K562 (cell line): ENCODE data around the gene MARCHF11. TPM values are rescaled to one million over a fixed set of nuclear protein-coding genes. Genes with fewer than 3 reads are reported as not detected.

Experiments used
- BRCA1 ChIP-seq, 2 experiments: fragments of 450-650 bp in 1 of 2; sonication (generic) in 1 of 2; formaldehyde crosslinking in 1 of 2; IDR thresholded peaks; 2 replicates each; pipeline versions ENCODE4 v1.5.0 to v1.6.1; 2017 to 2020; ENCODE audit warnings: mild to moderate bottlenecking in 1 of 2, missing genetic modification reagents in 1 of 2
- CEBPB ChIP-seq: fragments of 450-650 bp; IDR thresholded peaks from 2 replicates; pipeline ENCODE4 v1.6.1; 2016; ENCODE audit warnings: missing genetic modification characterization, missing compliant biosample characterization
- CEBPG ChIP-seq, 3 experiments: fragments of 200-800 bp in 1 of 3; sonication (Bioruptor generic) in 1 of 3; sonication (generic) in 1 of 3; formaldehyde crosslinking in 1 of 3; IDR thresholded peaks in 2 of 3; conservative IDR thresholded peaks in 1 of 3; 2 replicates each; pipeline versions ENCODE4 v1.6.1 to v1.8.0; 2016 to 2022; ENCODE audit warnings: missing compliant biosample characterization in 2 of 3, missing genetic modification characterization in 2 of 3, mild to moderate bottlenecking in 1 of 3, missing genetic modification reagents in 1 of 3
- GATA2 ChIP-seq: sonication (generic); formaldehyde crosslinking; IDR thresholded peaks from 2 replicates; pipeline ENCODE4 v1.4.0; 2020; ENCODE audit warnings: mild to moderate bottlenecking, missing genetic modification reagents
- KDM2B ChIP-seq: fragments of 250-450 bp; sonication (Bioruptor Pico); IDR thresholded peaks from 2 replicates; pipeline ENCODE4 v1.8.0; 2021; ENCODE audit warnings: mild to moderate bottlenecking, moderate library complexity
- NCOA4 ChIP-seq: fragments of 450-650 bp; IDR thresholded peaks from 2 replicates; pipeline ENCODE4 v1.6.1; 2018; ENCODE audit warnings: mild to moderate bottlenecking; ENCODE audit not compliant: partially characterized antibody
- SIN3B ChIP-seq: fragments of 450-650 bp; IDR thresholded peaks from 2 replicates; pipeline ENCODE4 v1.6.1; 2017; ENCODE audit warnings: low read depth, mild to moderate bottlenecking, moderate library complexity
- TCF7 ChIP-seq: sonication (generic); IDR thresholded peaks from 2 replicates; pipeline ENCODE4 v1.6.1; 2016; ENCODE audit warnings: antibody characterized with exemption, borderline replicate concordance
- polyA plus RNA-seq, 8 experiments: library from polyadenylated mRNA; depleted of rRNA in 4 of 8; stranded (reverse) in 5 of 8; unstranded in 3 of 8; fragments of >200 nt; fragmentation: Nextera tagmentation in 2 of 8; fragmentation: Illumina TruSeq in 1 of 8; extraction: Ambion mirVana in 2 of 8; extraction: Trizol in 1 of 8; gene quantifications; 2 replicates each; pipeline versions ENCODE4 v1.2.1 to v1.2.3, GENCODE V29; 2011 to 2014; ENCODE audit warnings: inconsistent platforms in 1 of 8, missing spikeins in 1 of 8
- total RNA-seq, 7 experiments: library from RNA; depleted of rRNA in 6 of 7; stranded (reverse); fragments of >200 nt in 6 of 7; fragmentation: Illumina TruSeq in 2 of 7; extraction: Trizol in 2 of 7; gene quantifications; 2 replicates each; pipeline versions ENCODE4 v1.2.1 to v1.2.3, GENCODE V29; 2011 to 2021; ENCODE audit warnings: low replicate concordance in 1 of 7
- TF ChIP-seq, protein P1 (sequence below): fragments of 450-650 bp; IDR thresholded peaks from 2 replicates; pipeline ENCODE4 v1.6.1; 2018; ENCODE audit warnings: mild to moderate bottlenecking, low read depth; ENCODE audit not compliant: partially characterized antibody
- TF ChIP-seq, protein P2 (sequence below): sonication (generic); formaldehyde crosslinking; IDR thresholded peaks from 2 replicates; pipeline ENCODE4 v1.8.0; 2023; ENCODE audit warnings: missing genetic modification reagents, mild to moderate bottlenecking, borderline replicate concordance
- TF ChIP-seq, protein P3 (sequence below), 2 experiments: IDR thresholded peaks in 1 of 2; conservative IDR thresholded peaks in 1 of 2; 2 replicates each; pipeline ENCODE4 v1.6.1; 2016; ENCODE audit warnings: low read depth in 2 of 2, mild to moderate bottlenecking in 1 of 2, missing compliant biosample characterization in 1 of 2, missing genetic modification characterization in 1 of 2, moderate library complexity in 1 of 2

MARCHF11 gene
- total and polyA plus RNA-seq, 9 of the 15 experiments (the other 6 are each of a cell fraction or from before 2014, with no cell fraction given): not detected

DNA sequence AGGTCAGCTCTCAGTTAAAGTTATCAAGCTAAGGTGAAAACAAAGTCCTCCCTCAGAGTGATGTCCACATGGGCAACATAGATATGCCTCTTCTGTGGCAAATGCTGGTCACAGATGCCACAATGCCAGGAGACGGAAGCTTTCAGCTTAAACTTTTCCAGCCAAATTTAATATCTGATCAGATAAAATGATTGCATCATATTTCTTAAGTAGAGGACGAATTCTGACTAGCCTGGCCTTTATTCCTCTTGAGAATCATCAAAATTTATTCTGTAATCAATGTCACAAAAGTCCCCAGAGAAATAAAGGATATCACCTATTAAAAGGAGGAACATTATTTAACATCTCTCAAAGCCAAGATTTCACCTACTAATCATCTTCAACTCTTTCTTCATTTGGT is 161.9 kb downstream of the MARCHF11 start (continued):
- TF ChIP-seq TCF7 (no peak), SIN3B (no peak), KDM2B (no peak), BRCA1 (IDR thresholded peaks at IDR 0.05) (no peak), BRCA1 (CRISPR knock-in tag; IDR thresholded peaks at IDR 0.05) (no peak), NCOA4 (no peak), CEBPG (CRISPR knock-in tag; IDR thresholded peaks at IDR 0.05) (no peak), CEBPG (tag; conservative IDR thresholded peaks at IDR 0.05 in 1 of 2, IDR thresholded peaks at IDR 0.05 in 1 of 2) (peak in 1 of 2 experiments; percentile 82; a peak in 2 of 4 replicates), CEBPB (tag) (peak; percentile 14; the same call in 1 of the 2 replicates), GATA2 (no peak)
- TF ChIP-seq, protein P1, sequence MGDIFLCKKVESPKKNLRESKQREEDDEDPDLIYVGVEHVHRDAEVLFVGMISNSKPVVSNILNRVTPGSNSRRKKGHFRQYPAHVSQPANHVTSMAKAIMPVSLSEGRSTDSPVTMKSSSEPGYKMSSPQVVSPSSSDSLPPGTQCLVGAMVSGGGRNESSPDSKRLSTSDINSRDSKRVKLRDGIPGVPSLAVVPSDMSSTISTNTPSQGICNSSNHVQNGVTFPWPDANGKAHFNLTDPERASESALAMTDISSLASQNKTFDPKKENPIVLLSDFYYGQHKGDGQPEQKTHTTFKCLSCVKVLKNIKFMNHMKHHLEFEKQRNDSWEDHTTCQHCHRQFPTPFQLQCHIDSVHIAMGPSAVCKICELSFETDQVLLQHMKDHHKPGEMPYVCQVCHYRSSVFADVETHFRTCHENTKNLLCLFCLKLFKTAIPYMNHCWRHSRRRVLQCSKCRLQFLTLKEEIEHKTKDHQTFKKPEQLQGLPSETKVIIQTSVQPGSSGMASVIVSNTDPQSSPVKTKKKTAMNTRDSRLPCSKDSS: no peak
- TF ChIP-seq, protein P2, sequence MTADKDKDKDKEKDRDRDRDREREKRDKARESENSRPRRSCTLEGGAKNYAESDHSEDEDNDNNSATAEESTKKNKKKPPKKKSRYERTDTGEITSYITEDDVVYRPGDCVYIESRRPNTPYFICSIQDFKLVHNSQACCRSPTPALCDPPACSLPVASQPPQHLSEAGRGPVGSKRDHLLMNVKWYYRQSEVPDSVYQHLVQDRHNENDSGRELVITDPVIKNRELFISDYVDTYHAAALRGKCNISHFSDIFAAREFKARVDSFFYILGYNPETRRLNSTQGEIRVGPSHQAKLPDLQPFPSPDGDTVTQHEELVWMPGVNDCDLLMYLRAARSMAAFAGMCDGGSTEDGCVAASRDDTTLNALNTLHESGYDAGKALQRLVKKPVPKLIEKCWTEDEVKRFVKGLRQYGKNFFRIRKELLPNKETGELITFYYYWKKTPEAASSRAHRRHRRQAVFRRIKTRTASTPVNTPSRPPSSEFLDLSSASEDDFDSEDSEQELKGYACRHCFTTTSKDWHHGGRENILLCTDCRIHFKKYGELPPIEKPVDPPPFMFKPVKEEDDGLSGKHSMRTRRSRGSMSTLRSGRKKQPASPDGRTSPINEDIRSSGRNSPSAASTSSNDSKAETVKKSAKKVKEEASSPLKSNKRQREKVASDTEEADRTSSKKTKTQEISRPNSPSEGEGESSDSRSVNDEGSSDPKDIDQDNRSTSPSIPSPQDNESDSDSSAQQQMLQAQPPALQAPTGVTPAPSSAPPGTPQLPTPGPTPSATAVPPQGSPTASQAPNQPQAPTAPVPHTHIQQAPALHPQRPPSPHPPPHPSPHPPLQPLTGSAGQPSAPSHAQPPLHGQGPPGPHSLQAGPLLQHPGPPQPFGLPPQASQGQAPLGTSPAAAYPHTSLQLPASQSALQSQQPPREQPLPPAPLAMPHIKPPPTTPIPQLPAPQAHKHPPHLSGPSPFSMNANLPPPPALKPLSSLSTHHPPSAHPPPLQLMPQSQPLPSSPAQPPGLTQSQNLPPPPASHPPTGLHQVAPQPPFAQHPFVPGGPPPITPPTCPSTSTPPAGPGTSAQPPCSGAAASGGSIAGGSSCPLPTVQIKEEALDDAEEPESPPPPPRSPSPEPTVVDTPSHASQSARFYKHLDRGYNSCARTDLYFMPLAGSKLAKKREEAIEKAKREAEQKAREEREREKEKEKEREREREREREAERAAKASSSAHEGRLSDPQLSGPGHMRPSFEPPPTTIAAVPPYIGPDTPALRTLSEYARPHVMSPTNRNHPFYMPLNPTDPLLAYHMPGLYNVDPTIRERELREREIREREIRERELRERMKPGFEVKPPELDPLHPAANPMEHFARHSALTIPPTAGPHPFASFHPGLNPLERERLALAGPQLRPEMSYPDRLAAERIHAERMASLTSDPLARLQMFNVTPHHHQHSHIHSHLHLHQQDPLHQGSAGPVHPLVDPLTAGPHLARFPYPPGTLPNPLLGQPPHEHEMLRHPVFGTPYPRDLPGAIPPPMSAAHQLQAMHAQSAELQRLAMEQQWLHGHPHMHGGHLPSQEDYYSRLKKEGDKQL (CRISPR knock-in tag): no peak
- TF ChIP-seq, protein P3, sequence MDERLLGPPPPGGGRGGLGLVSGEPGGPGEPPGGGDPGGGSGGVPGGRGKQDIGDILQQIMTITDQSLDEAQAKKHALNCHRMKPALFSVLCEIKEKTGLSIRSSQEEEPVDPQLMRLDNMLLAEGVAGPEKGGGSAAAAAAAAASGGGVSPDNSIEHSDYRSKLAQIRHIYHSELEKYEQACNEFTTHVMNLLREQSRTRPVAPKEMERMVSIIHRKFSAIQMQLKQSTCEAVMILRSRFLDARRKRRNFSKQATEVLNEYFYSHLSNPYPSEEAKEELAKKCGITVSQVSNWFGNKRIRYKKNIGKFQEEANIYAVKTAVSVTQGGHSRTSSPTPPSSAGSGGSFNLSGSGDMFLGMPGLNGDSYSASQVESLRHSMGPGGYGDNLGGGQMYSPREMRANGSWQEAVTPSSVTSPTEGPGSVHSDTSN (CRISPR knock-in tag; IDR thresholded peaks at IDR 0.05; ENCODE audit: low read depth): no peak
- TF ChIP-seq, protein P3 (tag; conservative IDR thresholded peaks at IDR 0.05; ENCODE audit: low read depth): no peak
